Stomach (tissue), 9 donors: ENCODE data around the gene C1orf122. TPM values are rescaled to one million over a fixed set of nuclear protein-coding genes. Genes with fewer than 3 reads are reported as not detected.

Source experiments
- DNase-seq, 2 donors: peaks; one replicate each; pipeline versions ENCODE4 v3.0.0 to v3.0.0-alpha.2; 2013 to 2019
- H3K27ac ChIP-seq, 5 donors: fragments of 200-600 bp in 4 of 5; sonication (generic) in 4 of 5; one replicate each; pipeline ENCODE4 v1.5.1; 2013 to 2019; ENCODE audit warnings: mild to moderate bottlenecking in 1 of 5, moderate library complexity in 1 of 5
- H3K27me3 ChIP-seq, 3 donors: fragments of 200-600 bp; sonication (generic); one replicate each; pipeline ENCODE4 v1.5.1; 2017 to 2019; ENCODE audit warnings: mixed run types in 1 of 3
- H3K36me3 ChIP-seq, 4 donors: fragments of 200-600 bp; sonication (generic); 1 replicate in 3 of 4; 2 replicates in 1 of 4; pipeline ENCODE4 v1.5.1; 2016 to 2019
- H3K4me1 ChIP-seq, 4 donors: fragments of 200-600 bp; sonication (generic); one replicate each; pipeline ENCODE4 v1.5.1; 2016 to 2019
- H3K4me3 ChIP-seq, 4 donors: fragments of 200-600 bp; sonication (generic) in 3 of 4; one replicate each; pipeline ENCODE4 v1.5.1; 2016 to 2019; ENCODE audit warnings: mild to moderate bottlenecking in 1 of 4
- H3K9me3 ChIP-seq, 4 donors: fragments of 200-600 bp; sonication (generic); one replicate each; pipeline ENCODE4 v1.5.1; 2016 to 2019
- CTCF ChIP-seq, 7 experiments: fragments of 450-650 bp in 4 of 7; fragments of 200-600 bp in 3 of 7; sonication (generic) in 3 of 7; IDR thresholded peaks; one replicate each; pipeline ENCODE4 v1.5.1; 2016 to 2019; ENCODE audit warnings: antibody characterized with exemption in 7 of 7, control low read depth in 2 of 7, mild to moderate bottlenecking in 1 of 7
- EP300 ChIP-seq: sonication (generic); formaldehyde crosslinking; IDR thresholded peaks from one replicate; pipeline ENCODE4 v1.6.1; 2017; ENCODE audit warnings: antibody characterized with exemption
- POLR2A ChIP-seq, 4 donors: fragments of 450-650 bp; IDR thresholded peaks; one replicate each; pipeline ENCODE4 v1.6.1; 2016; ENCODE audit warnings: antibody characterized with exemption in 4 of 4, control low read depth in 2 of 4, mild to moderate bottlenecking in 1 of 4, moderate library complexity in 1 of 4
- POLR2AphosphoS5 ChIP-seq, 3 donors: sonication (generic); formaldehyde crosslinking; IDR thresholded peaks; one replicate each; pipeline ENCODE4 v1.6.1; 2016; ENCODE audit warnings: antibody characterized with exemption in 3 of 3
- WGBS, 5 donors: extraction: QIAGEN DNeasy Blood & Tissue Kit in 3 of 5; methylation state at CpG; one replicate each; pipeline versions ENCODE4 v1.1.5 to v1.1.7; 2013 to 2018; 5-methylcytosine and 5-hydroxymethylcytosine counted together
- intact Hi-C: fragments of 100-400 bp; cut with DNase I; formaldehyde crosslinking; loops from one replicate; pipeline ENCODE4 v1.15.1; 2023; ENCODE audit warnings: low total_unique reads
- polyA plus RNA-seq, 3 donors: library from polyadenylated mRNA; stranded (reverse); fragments of 200-250 nt; gene quantifications; one replicate each; pipeline ENCODE4 v1.2.3, GENCODE V29; 2013
- total RNA-seq, 5 donors: library from RNA; depleted of rRNA; stranded (reverse); fragments of >200 nt; gene quantifications; one replicate each; pipeline versions ENCODE4 v1.1.0 to v1.2.3, GENCODE V29; 2014 to 2016
- donor health status: healthy with polysubstance abuse.
- donor health status: Bipolar disorder and iron deficiency.
- donor health status: healthy.

Gene C1orf122
- total and polyA plus RNA-seq, 8 donors: 7.9 to 193 (median 52.8) TPM

- TF ChIP-seq EP300 (no peak), POLR2A (IDR thresholded peaks at IDR 0.05) (no peak), POLR2AphosphoS5 (IDR thresholded peaks at IDR 0.05) (no peak), CTCF (IDR thresholded peaks at IDR 0.05) (no peak)
Observed at GRCh38 chr1:37794372-37795339, 12.9 kb upstream of the C1orf122 start.

DNA sequence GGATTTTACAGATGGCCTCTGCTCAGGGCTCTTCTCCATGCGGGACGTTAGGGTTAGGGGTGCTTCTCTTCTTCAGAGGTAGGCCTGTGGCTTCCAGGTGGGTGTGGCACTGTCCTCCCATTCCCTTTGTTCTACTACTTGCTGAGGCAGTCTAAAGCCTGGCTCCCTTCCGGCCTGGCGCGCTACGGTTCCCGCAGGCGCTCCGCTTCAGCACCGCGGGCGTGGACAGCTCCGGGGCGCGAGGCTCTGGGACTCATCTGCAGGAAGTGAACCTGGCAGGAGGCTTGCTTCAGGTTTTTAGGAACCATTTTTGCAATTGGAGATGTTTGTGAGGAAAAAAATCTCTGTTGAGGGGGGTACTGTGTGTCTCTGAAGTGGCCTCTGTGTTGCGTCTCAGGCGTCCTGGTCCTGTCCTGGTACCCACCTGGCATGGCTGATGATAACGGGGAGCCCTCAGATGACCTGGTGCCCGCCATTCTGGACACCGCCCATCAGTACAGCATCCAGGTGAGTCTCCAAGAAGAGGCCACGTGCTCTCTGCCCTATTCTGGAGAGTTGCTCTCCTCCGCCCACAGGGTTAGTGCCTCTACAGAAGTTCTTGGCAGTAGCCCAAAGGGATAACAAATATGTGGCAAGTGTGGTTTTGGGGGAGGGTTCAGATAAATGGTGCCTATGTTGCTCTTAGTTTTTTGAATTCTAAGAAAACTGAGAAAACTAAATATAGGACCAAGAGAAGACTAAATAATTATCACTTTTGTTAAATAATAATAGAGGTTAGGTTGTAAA, 12.1 kb upstream of the C1orf122 start:
- H3K36me3 ChIP-seq: peaks cover 0 to 25% (median 18%) of the 10 kb centered on the region in 4 donors
- peaks cover 15 to 25% (median 23%) of the 10 kb centered on the region in 4 donors for H3K4me1 ChIP-seq
- peak; percentile 68 to 88 for DNase-seq
- TF ChIP-seq EP300: no peak
- no peak for TF ChIP-seq POLR2AphosphoS5 (IDR thresholded peaks at IDR 0.05)
- no peak for TF ChIP-seq POLR2A (IDR thresholded peaks at IDR 0.05)
- no peak for TF ChIP-seq CTCF (IDR thresholded peaks at IDR 0.05)
- H3K27me3 ChIP-seq: peaks cover 0 to 39% (median 0%) of the 10 kb centered on the region in 3 donors
- 20 to 29% (median 23%) methylated on average over 22 of the region's 22 CpGs for WGBS, 5 donors
- intact Hi-C loops: no loop called here
- no peak overlapping the region for H3K27ac ChIP-seq
- H3K4me3 ChIP-seq: peak overlapping the region in 3 of 4 donors; percentile 55 to 74 (median 74)
- no peaks in the 10 kb centered on the region for H3K9me3 ChIP-seq

More at GRCh38 chr1:37794372-37795339, 12.9 kb upstream of the C1orf122 start:
- Histone ChIP-seq H3K36me3 (peaks cover 0 to 17% (median 9%) of the 10 kb centered on the region in 4 donors), H3K27me3 (peaks cover 0 to 43% (median 0%) of the 10 kb centered on the region in 3 donors), H3K27ac (no peak overlapping the region), H3K4me3 (peak overlapping the region; percentile 55 to 74 (median 68)), H3K9me3 (no peaks in the 10 kb centered on the region), H3K4me1 (peaks cover 15 to 25% (median 23%) of the 10 kb centered on the region in 4 donors)
- WGBS, 5 donors: 10 to 29% (median 11%) methylated on average over 18 to 59 of the region's 59 CpGs
- DNase-seq: peak in 1 of 2 donors; percentile 10
- intact Hi-C loops: no loop called here

- Histone ChIP-seq H3K9me3 (no peaks in the 10 kb centered on the region), H3K4me1 (peaks cover 15 to 25% (median 23%) of the 10 kb centered on the region in 4 donors), H3K4me3 (no peak overlapping the region), H3K36me3 (peaks cover 12 to 49% (median 41%) of the 10 kb centered on the region in 4 donors), H3K27me3 (peaks cover 0 to 21% (median 0%) of the 10 kb centered on the region in 3 donors), H3K27ac (no peak overlapping the region)
- TF ChIP-seq EP300 (no peak), POLR2AphosphoS5 (IDR thresholded peaks at IDR 0.05) (no peak)
- intact Hi-C loops: no loop called here
- no peak for DNase-seq
- WGBS, 5 donors: 82 to 97% (median 90%) methylated on average over 3 of the region's 3 CpGs
Observed at GRCh38 chr1:37797750-37798345, 9.7 kb upstream of the C1orf122 start.

GRCh38 chr1:37802439-37802838, 5.2 kb upstream of the C1orf122 start:
- H3K27ac ChIP-seq: no peak overlapping the region
- peaks cover 52 to 88% (median 81%) of the 10 kb centered on the region in 4 donors for H3K36me3 ChIP-seq
- WGBS, 5 donors: 86 to 100% (median 94%) methylated on average over 1 of the region's 1 CpG
- H3K4me3 ChIP-seq: no peak overlapping the region
- intact Hi-C loops: no loop called here
- no peak for DNase-seq
- no peaks in the 10 kb centered on the region for H3K9me3 ChIP-seq
- no peak for TF ChIP-seq EP300
- TF ChIP-seq POLR2A (IDR thresholded peaks at IDR 0.05): no peak
- no peak for TF ChIP-seq CTCF (IDR thresholded peaks at IDR 0.05)
- TF ChIP-seq POLR2AphosphoS5 (IDR thresholded peaks at IDR 0.05): no peak
- no peaks in the 10 kb centered on the region for H3K27me3 ChIP-seq
- peaks cover 9 to 21% (median 17%) of the 10 kb centered on the region in 4 donors for H3K4me1 ChIP-seq
